ENCODE results near the gene ACSM2B.
"Not testable (repeated sequence)": the region's sequence is repeated elsewhere in the genome, so short reads cannot be mapped to it uniquely, and the experiment has no call there.

The ACSM2B gene, protein sequence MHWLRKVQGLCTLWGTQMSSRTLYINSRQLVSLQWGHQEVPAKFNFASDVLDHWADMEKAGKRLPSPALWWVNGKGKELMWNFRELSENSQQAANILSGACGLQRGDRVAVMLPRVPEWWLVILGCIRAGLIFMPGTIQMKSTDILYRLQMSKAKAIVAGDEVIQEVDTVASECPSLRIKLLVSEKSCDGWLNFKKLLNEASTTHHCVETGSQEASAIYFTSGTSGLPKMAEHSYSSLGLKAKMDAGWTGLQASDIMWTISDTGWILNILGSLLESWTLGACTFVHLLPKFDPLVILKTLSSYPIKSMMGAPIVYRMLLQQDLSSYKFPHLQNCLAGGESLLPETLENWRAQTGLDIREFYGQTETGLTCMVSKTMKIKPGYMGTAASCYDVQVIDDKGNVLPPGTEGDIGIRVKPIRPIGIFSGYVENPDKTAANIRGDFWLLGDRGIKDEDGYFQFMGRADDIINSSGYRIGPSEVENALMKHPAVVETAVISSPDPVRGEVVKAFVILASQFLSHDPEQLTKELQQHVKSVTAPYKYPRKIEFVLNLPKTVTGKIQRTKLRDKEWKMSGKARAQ

DNA sequence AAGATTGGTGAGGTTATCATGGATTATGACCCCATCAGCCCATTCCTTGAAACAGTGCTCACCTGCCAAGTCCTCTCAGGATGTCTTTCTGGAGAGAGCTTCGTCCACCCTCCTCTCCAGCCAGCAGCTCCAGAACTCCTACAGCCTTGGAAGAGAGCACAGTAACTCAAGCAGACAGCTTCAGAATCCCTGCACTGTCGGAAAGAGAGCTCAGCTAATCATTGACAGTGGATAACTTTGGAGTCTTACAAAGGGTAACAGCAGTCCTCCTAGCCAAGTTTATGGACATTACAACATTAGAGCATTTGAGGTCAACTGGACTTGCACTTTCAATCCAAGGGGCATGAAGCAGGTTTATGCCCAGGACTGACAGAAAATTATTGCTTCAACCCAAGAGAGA is at the start of gene ACSM2B:
Gene ACSM2B, minus strand, starts transcription at position 223 of the 400 bp plus-strand sequence. CDS start 11,522 bp downstream, outside the sequence.
- in situ Hi-C loops (cut with MboI; ENCODE audit: low sequenced_read_pairs), result not testable (repeated sequence)

DNA sequence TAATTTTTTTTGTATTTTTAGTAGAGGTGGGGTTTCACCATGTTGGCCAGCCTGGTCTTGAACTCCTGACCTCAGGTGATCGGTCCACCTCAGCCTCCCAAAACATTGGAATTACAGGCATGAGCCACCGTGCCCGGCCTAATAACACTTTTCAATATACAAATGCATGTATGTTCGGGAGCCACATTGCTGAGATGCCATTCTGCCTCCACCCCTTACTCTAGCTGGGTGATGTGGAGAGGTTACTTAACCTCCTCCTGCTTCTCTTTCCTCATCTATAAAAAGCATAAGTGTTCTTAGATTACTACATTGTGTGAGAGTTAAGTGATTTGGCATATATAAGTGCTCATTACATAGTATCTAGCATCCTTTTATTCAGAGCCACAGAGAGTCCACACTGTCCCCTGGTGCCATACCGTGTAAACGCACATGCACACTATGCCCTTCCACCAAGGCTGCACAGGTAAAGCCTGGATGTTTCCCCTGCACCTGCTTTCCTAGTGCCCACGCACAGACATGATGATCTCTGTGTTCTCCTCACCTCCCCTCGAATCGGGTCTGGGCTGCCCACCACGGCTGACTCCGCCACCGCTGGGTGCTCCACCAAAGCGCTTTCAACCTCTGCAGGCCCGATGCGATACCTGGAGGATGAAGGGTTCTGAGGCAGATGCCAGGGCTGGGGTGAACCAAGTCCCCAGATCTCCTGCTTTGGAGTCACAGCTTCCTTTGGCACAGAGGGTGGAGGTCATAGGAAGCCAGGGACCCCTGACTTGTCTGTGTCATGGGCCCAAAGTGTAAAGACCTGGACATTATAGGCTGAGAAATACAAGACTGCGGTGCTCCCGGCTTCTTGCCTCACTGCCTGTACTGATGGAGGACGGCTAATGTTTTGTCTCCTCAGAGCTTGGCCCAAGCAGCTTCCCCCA is 49.0 kb upstream of the ACSM2B start:
- in situ Hi-C loops (cut with MboI; ENCODE audit: low sequenced_read_pairs), result no loop called here

DNA sequence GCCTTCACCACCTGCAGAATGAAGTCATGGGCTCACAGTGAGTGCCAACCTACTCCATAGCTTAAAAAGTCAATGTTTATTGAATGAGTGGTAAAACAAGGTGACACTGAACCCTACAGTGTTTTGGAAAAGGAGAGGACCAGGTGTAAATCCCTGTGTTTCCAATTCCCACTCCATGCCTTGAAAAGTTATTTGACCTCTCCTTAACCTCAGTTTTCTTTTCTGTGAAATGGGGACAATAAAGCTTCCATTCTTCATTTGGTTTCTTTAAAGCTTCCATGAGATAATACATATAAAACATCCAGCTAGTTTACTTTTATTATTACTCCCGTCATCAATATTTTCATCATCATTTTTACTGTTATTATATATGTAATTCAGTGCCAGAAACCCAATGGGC is 48.0 kb upstream of the ACSM2B start:
- in situ Hi-C loops (cut with MboI; ENCODE audit: low sequenced_read_pairs), result no loop called here

DNA sequence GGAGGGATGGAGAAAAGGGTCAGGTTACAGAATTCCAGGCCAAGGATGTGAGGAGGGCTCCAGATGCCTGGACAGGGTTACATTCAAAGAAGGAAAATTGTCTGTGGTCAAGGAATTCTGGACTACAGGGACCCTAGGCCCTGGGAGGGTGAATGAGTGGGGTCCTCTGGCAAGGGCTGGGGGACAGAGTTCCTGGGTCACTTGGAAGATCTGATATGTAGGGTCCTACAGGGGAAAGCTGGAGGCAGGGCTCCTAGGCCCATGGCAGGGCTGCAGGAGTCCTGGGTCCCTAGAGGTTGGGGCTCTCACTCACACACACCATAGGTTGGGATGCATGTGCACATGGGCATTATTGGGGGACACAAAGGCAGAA is 46.3 kb upstream of the ACSM2B start:
- in situ Hi-C loops (cut with MboI; ENCODE audit: low sequenced_read_pairs), result no loop called here

DNA sequence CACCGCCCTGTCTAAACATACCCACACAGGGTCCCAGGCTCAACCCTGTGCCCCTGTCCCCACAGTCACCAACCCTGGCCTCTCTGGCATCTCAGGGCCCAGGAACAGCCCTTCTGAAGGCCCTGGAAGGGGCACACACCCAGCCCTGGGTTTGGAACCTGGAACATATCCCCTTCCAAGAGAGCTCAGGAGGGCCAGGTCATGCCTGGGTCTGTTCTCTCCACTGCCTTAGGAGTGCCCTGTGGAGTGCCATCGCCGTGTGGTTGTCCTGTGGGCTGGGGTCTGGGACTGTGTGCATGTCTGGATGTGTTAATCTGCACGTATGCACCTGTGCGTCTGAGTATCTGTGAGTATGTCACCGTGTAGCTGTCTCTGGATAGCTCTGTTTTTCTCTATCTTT is 45.2 kb upstream of the ACSM2B start:
- in situ Hi-C loops (cut with MboI; ENCODE audit: low sequenced_read_pairs), result no loop called here

DNA sequence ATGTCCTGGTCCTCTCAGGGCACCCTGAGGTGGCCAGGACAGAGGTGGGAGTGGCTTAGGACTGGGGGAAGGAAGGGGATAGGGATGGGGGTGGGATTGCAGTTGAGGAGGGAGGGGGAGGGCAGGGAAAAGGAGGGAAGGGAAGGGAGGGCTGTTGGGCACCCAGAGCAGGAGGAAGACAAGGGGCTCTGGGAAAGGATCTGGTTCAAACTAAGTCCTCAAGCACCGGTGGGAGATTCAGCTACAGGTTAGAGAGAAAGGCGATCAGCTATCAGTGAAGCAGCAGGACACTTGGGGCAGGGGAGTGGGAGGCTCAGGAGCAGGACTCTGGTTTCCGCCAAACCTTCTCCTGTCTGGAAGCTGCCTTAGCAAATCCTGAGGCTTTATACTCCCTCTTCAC is 44.6 kb upstream of the ACSM2B start:
- in situ Hi-C loops (cut with MboI; ENCODE audit: low sequenced_read_pairs), result no loop called here

DNA sequence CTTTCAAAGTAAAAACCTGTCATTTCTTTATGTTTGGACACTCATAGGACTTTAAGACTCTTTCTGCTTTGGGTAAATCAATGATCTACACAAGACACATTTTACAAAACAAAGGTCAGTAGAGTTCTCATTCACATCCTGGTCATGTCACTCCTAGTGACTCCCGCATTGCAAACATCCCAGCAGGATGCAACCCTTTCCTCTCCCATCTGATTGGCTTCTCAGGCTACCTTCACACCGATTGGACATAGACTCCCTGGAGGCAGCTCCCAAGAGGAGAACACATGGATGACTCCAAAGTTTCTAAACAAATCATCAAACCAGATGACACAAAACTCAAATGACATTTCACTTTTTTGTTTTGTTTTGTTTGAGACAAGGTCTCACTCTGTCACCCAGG is 43.8 kb upstream of the ACSM2B start:
- in situ Hi-C loops (cut with MboI; ENCODE audit: low sequenced_read_pairs), result no loop called here

DNA sequence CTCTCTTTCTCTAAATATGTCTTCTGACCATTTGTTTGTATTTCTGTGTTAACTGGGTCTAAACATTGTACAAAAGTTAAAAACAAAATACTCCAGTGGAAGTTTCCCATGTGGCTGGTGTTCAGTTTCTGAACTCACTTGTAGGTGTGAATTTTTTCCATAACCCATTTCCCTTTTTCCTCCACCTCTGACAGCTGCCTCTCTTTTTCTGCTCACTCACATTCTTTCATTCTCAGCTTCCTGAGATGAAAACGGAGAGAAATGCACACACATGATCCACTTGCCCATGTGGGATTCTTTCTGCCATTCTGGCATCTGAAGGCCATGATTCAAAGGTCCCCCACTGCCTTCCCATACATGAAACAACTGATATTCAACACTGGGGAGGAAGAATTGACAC is 41.1 kb upstream of the ACSM2B start:
- in situ Hi-C loops (cut with MboI; ENCODE audit: low sequenced_read_pairs), result no loop called here

DNA sequence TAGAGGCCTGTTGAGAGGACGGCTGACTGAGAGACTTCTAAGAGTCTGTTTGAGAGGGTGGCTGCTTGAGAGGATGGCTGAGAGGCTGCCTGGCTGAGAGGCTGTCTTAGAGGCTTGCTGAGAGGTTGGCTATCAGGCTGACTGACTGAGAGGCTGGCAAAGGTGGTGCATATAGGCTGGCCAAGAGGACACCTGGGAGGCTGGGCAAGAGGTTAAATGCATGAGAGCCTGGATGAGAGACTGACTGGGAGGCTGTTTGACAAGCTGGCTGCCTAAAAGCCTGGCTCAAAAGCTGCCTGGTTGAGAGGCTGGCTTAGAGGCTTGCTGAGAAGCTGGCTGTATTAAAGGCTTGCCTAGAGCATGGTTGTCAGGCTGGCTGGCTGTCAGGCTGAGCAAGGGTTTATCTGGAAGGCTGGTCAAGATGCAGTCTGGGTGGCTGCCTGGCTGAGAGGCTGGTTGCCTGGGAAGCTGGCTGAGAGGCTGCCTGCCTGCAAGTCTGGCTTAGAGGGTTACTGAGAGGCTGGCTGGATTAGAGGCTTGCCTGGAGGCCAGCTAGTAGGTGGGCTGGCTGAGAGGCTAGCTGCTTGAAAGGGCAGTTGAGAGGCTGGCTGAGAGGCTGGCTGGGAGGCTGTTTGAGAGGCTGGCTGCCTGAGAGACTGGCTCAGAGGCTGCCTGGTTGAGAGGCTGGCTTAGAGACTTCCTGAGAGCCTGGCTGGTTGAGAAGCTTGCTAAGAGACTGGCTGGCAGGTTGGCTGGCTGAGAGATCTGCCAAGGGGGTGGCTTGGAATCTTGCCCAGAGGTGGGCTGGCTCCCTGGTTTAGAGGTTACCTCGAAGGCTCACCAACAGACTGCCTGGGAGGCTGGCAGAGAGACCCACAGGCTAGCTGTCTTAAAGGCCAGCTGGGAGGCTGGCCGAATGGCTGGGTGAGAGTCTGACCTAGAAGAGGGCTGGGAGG is 38.3 kb upstream of the ACSM2B start:
- in situ Hi-C loops (cut with MboI; ENCODE audit: low sequenced_read_pairs), result no loop called here

DNA sequence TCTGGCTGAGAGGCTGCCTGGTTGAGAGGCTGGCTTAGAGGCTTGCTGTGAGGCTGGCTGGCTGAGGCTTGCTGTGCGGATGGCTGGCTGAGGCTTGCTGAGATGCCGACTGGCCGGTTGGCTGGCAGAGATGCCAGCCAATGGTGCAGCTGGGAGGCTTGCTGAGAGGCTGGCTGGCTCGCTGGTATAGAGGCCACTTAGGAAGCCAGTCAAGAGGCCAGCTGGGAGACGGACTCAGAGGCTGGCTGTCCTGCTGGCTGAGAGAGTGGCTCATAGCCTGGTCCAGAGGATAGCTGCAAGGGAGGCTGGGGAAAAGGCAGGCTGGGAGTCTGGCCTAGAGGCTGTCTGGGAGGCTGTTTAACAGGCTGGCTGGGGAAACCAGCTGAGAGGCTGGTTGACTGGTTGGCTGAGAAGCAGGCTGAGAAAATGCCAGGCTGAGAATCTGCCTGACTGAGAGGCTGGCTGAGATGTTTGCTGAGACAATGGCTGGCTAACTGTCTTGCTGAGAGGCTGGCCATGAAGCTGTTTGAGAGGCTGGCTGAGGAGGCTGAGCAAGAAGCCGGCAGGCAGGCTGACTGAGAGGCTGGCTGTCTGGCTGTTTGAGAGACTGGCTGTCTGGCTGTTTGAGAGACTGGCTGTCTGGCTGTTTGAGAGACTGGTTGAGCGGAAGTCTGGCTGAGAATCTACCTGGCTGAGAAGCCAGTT is 37.5 kb upstream of the ACSM2B start:
- in situ Hi-C loops (cut with MboI; ENCODE audit: low sequenced_read_pairs), result no loop called here

DNA sequence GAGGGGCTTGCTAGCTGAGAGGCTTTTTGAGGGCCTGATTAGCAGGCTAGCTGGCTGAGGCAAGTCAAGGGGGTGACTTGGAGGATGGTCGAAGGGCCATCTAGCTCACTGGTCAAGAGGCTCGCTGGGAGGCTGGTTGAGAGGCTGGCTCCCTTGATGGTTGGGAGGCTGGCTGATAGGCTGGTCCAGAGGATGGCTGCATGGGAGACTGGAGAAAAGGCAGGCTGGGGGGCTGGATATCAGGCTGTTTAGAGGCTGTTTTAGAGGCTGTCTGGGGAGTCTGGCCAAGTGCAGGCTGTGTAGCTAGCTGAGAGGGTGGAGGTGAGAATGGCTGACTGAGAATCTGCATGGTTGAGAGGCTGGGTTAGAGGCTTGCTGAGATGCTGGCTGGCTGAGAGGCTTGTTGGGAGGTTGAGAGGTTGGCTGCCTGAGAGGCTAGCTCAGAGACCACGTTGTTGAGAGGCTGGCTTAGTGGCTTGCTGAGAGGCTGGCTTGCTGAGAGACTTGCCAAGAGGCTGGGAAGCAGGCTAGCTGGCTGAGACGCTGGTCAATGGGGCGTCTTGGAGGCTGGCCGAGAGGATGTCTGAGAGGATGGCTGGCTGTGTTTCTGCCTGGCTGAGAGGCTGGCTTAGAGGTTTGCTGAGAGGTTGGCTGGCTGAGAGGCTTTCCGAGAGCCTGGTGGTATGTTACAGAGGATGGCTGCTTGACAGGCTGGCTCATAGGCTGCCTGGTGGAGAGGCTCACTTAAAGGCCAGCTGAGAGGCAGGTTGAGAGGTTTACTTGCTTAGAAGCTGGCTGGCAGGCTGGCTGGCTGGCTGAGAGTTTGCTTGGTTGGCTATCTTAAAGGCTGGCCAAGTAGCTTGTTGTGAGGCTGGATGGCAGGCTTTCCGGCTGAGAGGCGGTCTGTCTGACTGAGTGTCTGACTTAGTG is 36.6 kb upstream of the ACSM2B start:
- in situ Hi-C loops (cut with MboI; ENCODE audit: low sequenced_read_pairs), result no loop called here

DNA sequence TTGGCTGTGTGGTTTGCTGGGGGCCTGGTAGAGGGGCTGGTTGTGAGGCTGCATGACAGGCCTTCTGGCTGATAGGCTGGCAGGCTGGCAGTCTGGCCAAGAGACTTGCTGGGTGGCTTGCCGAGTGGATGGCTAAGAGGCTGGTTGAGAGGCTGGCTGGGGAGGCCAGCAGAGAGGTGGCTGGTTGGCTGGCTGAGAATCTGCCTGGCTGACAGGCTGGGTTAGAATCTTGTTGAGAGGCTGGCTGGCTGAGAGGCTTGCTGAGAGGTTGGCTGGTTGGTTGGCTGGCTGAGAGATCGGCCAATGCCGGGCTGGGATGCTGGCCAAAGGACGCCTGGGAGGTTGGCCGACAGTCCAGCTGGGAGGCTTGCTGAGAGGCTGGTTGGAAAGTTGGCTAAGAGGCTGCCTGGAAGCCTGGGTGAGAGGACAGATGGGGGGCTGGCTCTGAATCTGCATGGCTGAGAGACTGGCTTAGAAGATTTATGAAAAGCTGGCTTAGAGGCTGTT is 35.9 kb upstream of the ACSM2B start:
- in situ Hi-C loops (cut with MboI; ENCODE audit: low sequenced_read_pairs), result no loop called here

DNA sequence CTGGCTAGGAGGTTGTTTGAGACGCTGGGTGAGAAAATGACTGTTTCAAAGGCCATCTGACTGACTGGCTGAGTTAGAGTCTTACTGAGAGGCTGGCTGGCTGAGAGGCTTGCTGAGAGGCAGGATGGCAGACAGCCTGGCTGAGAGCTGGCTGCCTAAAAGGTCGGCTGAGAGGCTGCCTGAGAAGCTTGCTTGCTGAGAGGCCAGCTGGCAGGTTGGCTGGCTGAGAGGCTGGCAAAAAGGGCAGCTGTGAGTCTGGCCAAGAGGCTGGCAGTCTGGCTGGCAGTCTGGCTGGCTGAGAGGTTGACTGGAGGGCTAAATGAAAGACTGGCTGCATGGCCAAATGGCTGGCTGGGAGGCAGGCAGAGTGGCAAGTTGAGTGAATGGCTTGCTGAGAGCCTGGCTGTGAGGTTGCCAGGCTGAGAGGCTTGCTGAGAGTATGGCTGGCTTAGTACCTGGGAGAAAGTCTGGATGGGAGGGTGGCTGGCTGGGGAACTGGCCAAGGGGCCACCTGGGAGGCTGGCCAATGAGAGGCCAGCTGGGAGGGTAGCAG is 35.3 kb upstream of the ACSM2B start:
- in situ Hi-C loops (cut with MboI; ENCODE audit: low sequenced_read_pairs), result no loop called here

DNA sequence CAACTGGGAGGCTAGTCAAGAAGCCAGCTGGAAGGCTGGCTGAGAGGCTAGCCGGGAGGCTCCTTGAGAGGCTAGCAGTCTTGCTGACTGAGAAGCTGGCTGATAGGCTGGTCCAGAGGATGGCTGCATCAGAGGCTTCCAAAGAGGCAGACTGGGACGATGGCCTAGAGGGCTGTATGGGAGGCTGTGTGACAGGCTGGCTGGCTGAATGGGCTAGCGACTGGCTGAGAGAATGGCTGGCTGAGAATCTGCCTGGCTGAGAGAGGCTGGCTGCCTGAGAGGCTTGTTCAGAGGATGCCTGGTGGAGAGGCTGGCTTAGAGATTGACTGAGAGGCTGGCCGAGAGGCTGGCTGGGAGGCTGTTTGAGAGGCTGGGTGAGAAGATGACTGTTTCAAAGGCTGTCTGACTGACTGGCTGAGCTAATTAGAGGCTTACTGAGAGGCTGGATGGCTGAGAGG is 34.8 kb upstream of the ACSM2B start:
- in situ Hi-C loops (cut with MboI; ENCODE audit: low sequenced_read_pairs), result no loop called here

DNA sequence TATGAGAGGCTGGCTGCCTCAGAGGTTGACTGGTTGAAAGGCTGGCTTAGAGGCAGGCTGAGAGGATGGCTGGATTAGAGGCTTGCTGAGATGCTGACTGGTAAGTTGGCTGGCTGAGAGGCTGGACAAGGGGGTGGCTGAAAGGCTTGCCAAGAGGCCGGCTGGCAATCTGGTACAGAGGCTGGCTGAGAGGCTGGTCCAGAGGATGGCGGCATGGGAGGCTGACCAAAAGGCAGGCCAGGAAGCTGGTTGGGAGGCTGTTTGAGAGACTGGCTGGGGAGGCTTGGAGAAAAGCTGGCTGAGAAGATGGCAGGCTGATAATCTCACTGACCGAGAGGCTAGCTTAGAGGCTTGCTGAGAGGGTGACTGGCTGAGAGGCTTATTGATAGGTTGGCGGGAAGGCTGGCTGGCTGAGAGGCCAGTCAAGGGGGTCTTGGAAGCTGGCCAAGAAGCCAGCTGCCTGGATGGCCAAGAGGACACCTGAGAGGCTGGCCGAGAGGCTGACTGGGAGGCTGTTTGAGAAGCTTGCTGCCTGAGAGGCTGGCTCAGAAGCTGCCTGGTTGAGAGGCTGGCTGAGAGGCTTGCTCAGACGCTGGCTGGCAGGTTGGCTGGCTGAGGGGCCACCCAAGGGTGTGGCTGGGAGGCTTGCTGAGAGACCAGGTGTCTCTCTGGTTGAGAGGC is 34.2 kb upstream of the ACSM2B start:
- in situ Hi-C loops (cut with MboI; ENCODE audit: low sequenced_read_pairs), result no loop called here

DNA sequence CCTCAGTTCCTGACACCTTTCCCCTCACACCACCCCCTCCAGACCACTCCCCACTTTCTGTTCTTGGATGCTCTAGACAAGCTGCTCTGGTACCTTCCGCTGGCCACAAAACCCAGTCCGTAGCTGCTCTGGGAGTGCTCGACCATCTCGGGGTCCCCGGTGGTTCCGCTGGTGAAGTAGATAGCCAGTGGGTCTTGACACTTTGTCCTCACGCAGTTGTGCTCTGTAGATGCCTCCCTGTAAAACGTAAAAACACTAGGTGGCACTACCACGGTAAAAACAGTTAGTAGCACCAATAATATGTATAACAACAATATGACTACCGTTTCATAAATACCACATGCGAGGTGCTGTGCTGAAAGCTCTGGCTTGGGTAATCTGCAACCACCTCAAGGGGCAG is 26.0 kb upstream of the ACSM2B start:
- in situ Hi-C loops (cut with MboI; ENCODE audit: low sequenced_read_pairs), result not testable (repeated sequence)

DNA sequence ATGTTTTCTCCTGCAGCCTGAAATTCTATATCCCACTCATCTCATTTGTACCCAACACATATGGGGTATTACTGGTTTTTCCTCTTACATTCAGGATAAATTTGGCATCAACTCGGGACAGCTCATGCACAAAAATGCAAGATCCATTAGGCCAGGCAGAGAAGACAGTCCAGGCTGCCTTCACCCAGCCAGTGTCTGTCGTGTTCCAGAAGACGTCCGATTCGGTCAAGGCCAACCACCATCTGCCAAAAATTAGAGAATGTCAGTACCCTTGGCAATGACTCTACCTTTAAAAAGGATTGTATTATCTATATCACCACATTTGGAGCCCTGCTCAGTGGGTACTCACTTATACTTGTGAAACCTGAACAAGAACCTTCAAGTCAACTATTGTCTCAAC is 23.3 kb upstream of the ACSM2B start:
- in situ Hi-C loops (cut with MboI; ENCODE audit: low sequenced_read_pairs), result not testable (repeated sequence)
